ENCODE results near the gene PTGIR. TPM values are rescaled to one million over a fixed set of nuclear protein-coding genes. Genes with fewer than 3 reads are reported as not detected.

Gene PTGIR
- total RNA-seq, 1 donor from 2014 or later, result 5.0 TPM

- H3K4me3 Mint-ChIP-seq, result no peak overlapping the region
These were observed 20.0 kb downstream of the PTGIR start for GRCh38 chr19:46604781-46605355.

GRCh38 chr19:46603752-46604231 lies 21.1 kb downstream of the PTGIR start:
- Mint-ChIP-seq H3K27ac (peak overlapping the region; percentile 50), H3K27me3 (ENCODE audit: low read depth) (no peaks in the 10 kb centered on the region), H3K9me3 (peaks cover 8% of the 10 kb centered on the region), H3K4me1 (peaks cover 21% of the 10 kb centered on the region), H3K4me3 (peak overlapping the region; percentile 99), H3K36me3 (peaks cover 4% of the 10 kb centered on the region)
- TF ChIP-seq CTCF (IDR thresholded peaks at IDR 0.05; ENCODE audit: unreplicated experiment), result no peak
- DNase-seq (ENCODE audit: low spot score in 2 of 2, unreplicated experiment in 2 of 2), result peak in 1 of 2 experiments; percentile 25

More at GRCh38 chr19:46604781-46605355, 20.0 kb downstream of the PTGIR start:
- Mint-ChIP-seq H3K9me3 (peaks cover 1% of the 10 kb centered on the region), H3K27me3 (ENCODE audit: low read depth) (no peaks in the 10 kb centered on the region), H3K27ac (no peak overlapping the region), H3K36me3 (peaks cover 11% of the 10 kb centered on the region), H3K4me1 (peaks cover 21% of the 10 kb centered on the region)
- DNase-seq (ENCODE audit: low spot score in 2 of 2, unreplicated experiment in 2 of 2), result peak in 1 of 2 experiments; percentile 37
- no peak for TF ChIP-seq CTCF (IDR thresholded peaks at IDR 0.05; ENCODE audit: unreplicated experiment)

GRCh38 chr19:46603195-46603637 lies 21.7 kb downstream of the PTGIR start:
- peak overlapping the region; percentile 99 for H3K4me3 Mint-ChIP-seq
- no peak for TF ChIP-seq CTCF (IDR thresholded peaks at IDR 0.05; ENCODE audit: unreplicated experiment)
- H3K27ac Mint-ChIP-seq, result peak overlapping the region; percentile 50
- H3K27me3 Mint-ChIP-seq (ENCODE audit: low read depth), result no peaks in the 10 kb centered on the region
- DNase-seq (ENCODE audit: low spot score in 2 of 2, unreplicated experiment in 2 of 2), result peak in 1 of 2 experiments; percentile 31
- peaks cover 13% of the 10 kb centered on the region for H3K9me3 Mint-ChIP-seq
- H3K36me3 Mint-ChIP-seq, result peaks cover 7% of the 10 kb centered on the region
- peaks cover 21% of the 10 kb centered on the region for H3K4me1 Mint-ChIP-seq

GRCh38 chr19:46602392-46603194 lies 22.3 kb downstream of the PTGIR start:
- peaks cover 20% of the 10 kb centered on the region for H3K9me3 Mint-ChIP-seq
- peaks cover 9% of the 10 kb centered on the region for H3K36me3 Mint-ChIP-seq
- peak in 1 of 2 experiments; percentile 39 for DNase-seq (ENCODE audit: low spot score in 2 of 2, unreplicated experiment in 2 of 2)
- no peaks in the 10 kb centered on the region for H3K27me3 Mint-ChIP-seq (ENCODE audit: low read depth)
- H3K4me1 Mint-ChIP-seq, result peaks cover 21% of the 10 kb centered on the region
- H3K4me3 Mint-ChIP-seq, result peak overlapping the region; percentile 99
- H3K27ac Mint-ChIP-seq, result peak overlapping the region; percentile 85
- no peak for TF ChIP-seq CTCF (IDR thresholded peaks at IDR 0.05; ENCODE audit: unreplicated experiment)

- Mint-ChIP-seq H3K4me1 (peaks cover 21% of the 10 kb centered on the region), H3K9me3 (peaks cover 23% of the 10 kb centered on the region), H3K4me3 (peak within 1 kb of the TSS; percentile 99), H3K27ac (peak within 1 kb of the TSS; percentile 100), H3K27me3 (ENCODE audit: low read depth) (no peaks in the 10 kb centered on the region), H3K36me3 (peaks cover 9% of the 10 kb centered on the region)
- TF ChIP-seq CTCF (IDR thresholded peaks at IDR 0.05; ENCODE audit: unreplicated experiment), result no peak
- DNase-seq (ENCODE audit: low spot score in 2 of 2, unreplicated experiment in 2 of 2), result peak in 1 of 2 experiments; percentile 39
These were observed 23.3 kb downstream of the PTGIR start, which contains the start of gene CALM3 for GRCh38 chr19:46601318-46602224. TSS of gene CALM3 (plus strand) at chr19:46601330. CDS start at chr19:46601435, 105 bp downstream.
